K562 (cell line): ENCODE measurements around the gene APBA2. TPM values are rescaled to one million over a fixed set of nuclear protein-coding genes. Genes with fewer than 3 reads are reported as not detected.

Experiments
- ETS2 ChIP-seq: IDR thresholded peaks from 2 replicates; pipeline ENCODE4 v1.6.1; 2016; ENCODE audit warnings: borderline replicate concordance, missing genetic modification characterization, mild to moderate bottlenecking, moderate library complexity, missing compliant biosample characterization; ENCODE audit not compliant: poor library complexity, severe bottlenecking
- FOXM1 ChIP-seq, 2 experiments: fragments of 450-650 bp in 1 of 2; sonication (generic) in 1 of 2; formaldehyde crosslinking in 1 of 2; IDR thresholded peaks; 2 replicates each; pipeline versions ENCODE4 v1.6.1 to v1.9.0; 2017 to 2022; ENCODE audit warnings: low read depth in 2 of 2, mild to moderate bottlenecking in 2 of 2, missing genetic modification reagents in 1 of 2, moderate library complexity in 1 of 2
- HDAC1 ChIP-seq, 2 experiments: fragments of 450-650 bp; IDR thresholded peaks; 2 replicates each; pipeline ENCODE4 v1.6.1; 2016 to 2017; ENCODE audit warnings: inconsistent platforms in 1 of 2, mild to moderate bottlenecking in 1 of 2, moderate library complexity in 1 of 2
- KAT8 ChIP-seq: fragments of 450-650 bp; IDR thresholded peaks from 2 replicates; pipeline ENCODE4 v1.6.1; 2016; ENCODE audit warnings: low read depth, mild to moderate bottlenecking
- KLF16 ChIP-seq: IDR thresholded peaks from 2 replicates; pipeline ENCODE4 v1.6.1; 2016; ENCODE audit warnings: antibody characterized with exemption
- SREBF2 ChIP-seq: sonication (generic); formaldehyde crosslinking; IDR thresholded peaks from 2 replicates; pipeline ENCODE4 v1.4.0; 2020; ENCODE audit warnings: mild to moderate bottlenecking, missing genetic modification reagents
- ZNF12 ChIP-seq: sonication (generic); formaldehyde crosslinking; IDR thresholded peaks from 2 replicates; pipeline ENCODE4 v1.4.0; 2020; ENCODE audit warnings: mild to moderate bottlenecking, missing genetic modification reagents
- ZNF23 ChIP-seq: fragments of 250-450 bp; sonication (Bioruptor Pico); IDR thresholded peaks from 2 replicates; pipeline ENCODE4 v1.4.0; 2020; ENCODE audit warnings: mild to moderate bottlenecking
- polyA plus RNA-seq, 8 experiments: library from polyadenylated mRNA; depleted of rRNA in 4 of 8; stranded (reverse) in 5 of 8; unstranded in 3 of 8; fragments of >200 nt; fragmentation: Nextera tagmentation in 2 of 8; fragmentation: Illumina TruSeq in 1 of 8; extraction: Ambion mirVana in 2 of 8; extraction: Trizol in 1 of 8; gene quantifications; 2 replicates each; pipeline versions ENCODE4 v1.2.1 to v1.2.3, GENCODE V29; 2011 to 2014; ENCODE audit warnings: inconsistent platforms in 1 of 8, missing spikeins in 1 of 8
- total RNA-seq, 7 experiments: library from RNA; depleted of rRNA in 6 of 7; stranded (reverse); fragments of >200 nt in 6 of 7; fragmentation: Illumina TruSeq in 2 of 7; extraction: Trizol in 2 of 7; gene quantifications; 2 replicates each; pipeline versions ENCODE4 v1.2.1 to v1.2.3, GENCODE V29; 2011 to 2021; ENCODE audit warnings: low replicate concordance in 1 of 7
- TF ChIP-seq, protein P1 (sequence below): fragments of 250-450 bp; sonication (Bioruptor Pico); IDR thresholded peaks from 2 replicates; pipeline ENCODE4 v1.6.1; 2021; ENCODE audit warnings: mild to moderate bottlenecking
- TF ChIP-seq, protein P2 (sequence below): sonication (generic); formaldehyde crosslinking; IDR thresholded peaks from 2 replicates; pipeline ENCODE4 v1.9.0; 2022; ENCODE audit warnings: mild to moderate bottlenecking, missing genetic modification reagents
- TF ChIP-seq, protein P3 (sequence below), 2 experiments: fragments of 450-650 bp; formaldehyde crosslinking in 1 of 2; IDR thresholded peaks; 2 replicates each; pipeline versions ENCODE4 v1.4.0 to v1.6.1; 2014 to 2020; ENCODE audit warnings: mild to moderate bottlenecking in 2 of 2, borderline replicate concordance in 1 of 2, low read depth in 1 of 2
- TF ChIP-seq, protein P4 (sequence below): sonication (generic); formaldehyde crosslinking; IDR thresholded peaks from 2 replicates; pipeline ENCODE4 v1.8.0; 2022; ENCODE audit warnings: mild to moderate bottlenecking, missing genetic modification reagents, borderline replicate concordance
- TF ChIP-seq, protein P5 (sequence below): fragments of 450-650 bp; IDR thresholded peaks from 2 replicates; pipeline ENCODE4 v1.6.1; 2016; ENCODE audit warnings: mild to moderate bottlenecking

The APBA2 gene
- total and polyA plus RNA-seq, 9 of the 15 experiments (the other 6 are each of a cell fraction or from before 2014, with no cell fraction given) = 0.24 to 40.9 (median 25.2) TPM

DNA sequence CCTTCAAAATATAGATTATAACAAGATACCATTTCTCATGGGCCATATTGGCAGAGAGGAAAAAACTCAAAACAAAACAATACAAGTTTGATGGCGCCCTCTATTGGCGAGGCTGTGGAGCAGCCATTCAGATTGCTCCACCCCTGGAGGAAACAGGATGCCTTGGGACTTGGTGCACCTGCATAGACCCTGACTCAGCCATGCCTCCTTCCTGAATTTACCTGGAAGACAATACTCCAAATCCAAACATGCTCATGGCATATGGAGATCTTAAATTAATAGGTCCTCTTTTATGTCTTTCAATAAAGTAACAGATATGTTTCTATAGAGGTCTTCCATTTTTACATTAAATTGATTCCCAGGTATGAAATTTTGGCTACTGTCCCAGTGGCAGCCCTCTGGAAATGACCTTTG is 90.0 kb downstream of the APBA2 start (continued):
- TF ChIP-seq, protein P1, sequence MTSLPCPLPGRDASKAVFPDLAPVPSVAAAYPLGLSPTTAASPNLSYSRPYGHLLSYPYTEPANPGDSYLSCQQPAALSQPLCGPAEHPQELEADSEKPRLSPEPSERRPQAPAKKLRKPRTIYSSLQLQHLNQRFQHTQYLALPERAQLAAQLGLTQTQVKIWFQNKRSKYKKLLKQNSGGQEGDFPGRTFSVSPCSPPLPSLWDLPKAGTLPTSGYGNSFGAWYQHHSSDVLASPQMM (CRISPR knock-in tag) = no peak
- TF ChIP-seq SREBF2 (CRISPR knock-in tag) (no peak), ETS2 (no peak), ZNF23 (CRISPR knock-in tag) (no peak), ZNF12 (no peak), HDAC1 (IDR thresholded peaks at IDR 0.05) (no peak), FOXM1 (IDR thresholded peaks at IDR 0.05; ENCODE audit: low read depth) (0 out of 2 replicates have a peak, but pooled peaks have one; percentile 25), FOXM1 (CRISPR knock-in tag; IDR thresholded peaks at IDR 0.05; ENCODE audit: low read depth) (no peak), KAT8 (no peak), KLF16 (peak; percentile 26; the same call in 1 of the 2 replicates)
- TF ChIP-seq, protein P2, sequence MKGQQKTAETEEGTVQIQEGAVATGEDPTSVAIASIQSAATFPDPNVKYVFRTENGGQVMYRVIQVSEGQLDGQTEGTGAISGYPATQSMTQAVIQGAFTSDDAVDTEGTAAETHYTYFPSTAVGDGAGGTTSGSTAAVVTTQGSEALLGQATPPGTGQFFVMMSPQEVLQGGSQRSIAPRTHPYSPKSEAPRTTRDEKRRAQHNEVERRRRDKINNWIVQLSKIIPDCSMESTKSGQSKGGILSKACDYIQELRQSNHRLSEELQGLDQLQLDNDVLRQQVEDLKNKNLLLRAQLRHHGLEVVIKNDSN = no peak
- TF ChIP-seq, protein P3, sequence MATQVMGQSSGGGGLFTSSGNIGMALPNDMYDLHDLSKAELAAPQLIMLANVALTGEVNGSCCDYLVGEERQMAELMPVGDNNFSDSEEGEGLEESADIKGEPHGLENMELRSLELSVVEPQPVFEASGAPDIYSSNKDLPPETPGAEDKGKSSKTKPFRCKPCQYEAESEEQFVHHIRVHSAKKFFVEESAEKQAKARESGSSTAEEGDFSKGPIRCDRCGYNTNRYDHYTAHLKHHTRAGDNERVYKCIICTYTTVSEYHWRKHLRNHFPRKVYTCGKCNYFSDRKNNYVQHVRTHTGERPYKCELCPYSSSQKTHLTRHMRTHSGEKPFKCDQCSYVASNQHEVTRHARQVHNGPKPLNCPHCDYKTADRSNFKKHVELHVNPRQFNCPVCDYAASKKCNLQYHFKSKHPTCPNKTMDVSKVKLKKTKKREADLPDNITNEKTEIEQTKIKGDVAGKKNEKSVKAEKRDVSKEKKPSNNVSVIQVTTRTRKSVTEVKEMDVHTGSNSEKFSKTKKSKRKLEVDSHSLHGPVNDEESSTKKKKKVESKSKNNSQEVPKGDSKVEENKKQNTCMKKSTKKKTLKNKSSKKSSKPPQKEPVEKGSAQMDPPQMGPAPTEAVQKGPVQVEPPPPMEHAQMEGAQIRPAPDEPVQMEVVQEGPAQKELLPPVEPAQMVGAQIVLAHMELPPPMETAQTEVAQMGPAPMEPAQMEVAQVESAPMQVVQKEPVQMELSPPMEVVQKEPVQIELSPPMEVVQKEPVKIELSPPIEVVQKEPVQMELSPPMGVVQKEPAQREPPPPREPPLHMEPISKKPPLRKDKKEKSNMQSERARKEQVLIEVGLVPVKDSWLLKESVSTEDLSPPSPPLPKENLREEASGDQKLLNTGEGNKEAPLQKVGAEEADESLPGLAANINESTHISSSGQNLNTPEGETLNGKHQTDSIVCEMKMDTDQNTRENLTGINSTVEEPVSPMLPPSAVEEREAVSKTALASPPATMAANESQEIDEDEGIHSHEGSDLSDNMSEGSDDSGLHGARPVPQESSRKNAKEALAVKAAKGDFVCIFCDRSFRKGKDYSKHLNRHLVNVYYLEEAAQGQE (IDR thresholded peaks at IDR 0.05; ENCODE audit: borderline replicate concordance) = peak; percentile 77; the same call in 1 of the 2 replicates
- TF ChIP-seq, protein P3 (CRISPR knock-in tag; IDR thresholded peaks at IDR 0.05; ENCODE audit: low read depth) = no peak
- TF ChIP-seq, protein P4, sequence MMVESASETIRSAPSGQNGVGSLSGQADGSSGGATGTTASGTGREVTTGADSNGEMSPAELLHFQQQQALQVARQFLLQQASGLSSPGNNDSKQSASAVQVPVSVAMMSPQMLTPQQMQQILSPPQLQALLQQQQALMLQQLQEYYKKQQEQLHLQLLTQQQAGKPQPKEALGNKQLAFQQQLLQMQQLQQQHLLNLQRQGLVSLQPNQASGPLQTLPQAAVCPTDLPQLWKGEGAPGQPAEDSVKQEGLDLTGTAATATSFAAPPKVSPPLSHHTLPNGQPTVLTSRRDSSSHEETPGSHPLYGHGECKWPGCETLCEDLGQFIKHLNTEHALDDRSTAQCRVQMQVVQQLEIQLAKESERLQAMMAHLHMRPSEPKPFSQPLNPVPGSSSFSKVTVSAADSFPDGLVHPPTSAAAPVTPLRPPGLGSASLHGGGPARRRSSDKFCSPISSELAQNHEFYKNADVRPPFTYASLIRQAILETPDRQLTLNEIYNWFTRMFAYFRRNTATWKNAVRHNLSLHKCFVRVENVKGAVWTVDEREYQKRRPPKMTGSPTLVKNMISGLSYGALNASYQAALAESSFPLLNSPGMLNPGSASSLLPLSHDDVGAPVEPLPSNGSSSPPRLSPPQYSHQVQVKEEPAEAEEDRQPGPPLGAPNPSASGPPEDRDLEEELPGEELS (CRISPR knock-in tag) = no peak
- TF ChIP-seq, protein P5, sequence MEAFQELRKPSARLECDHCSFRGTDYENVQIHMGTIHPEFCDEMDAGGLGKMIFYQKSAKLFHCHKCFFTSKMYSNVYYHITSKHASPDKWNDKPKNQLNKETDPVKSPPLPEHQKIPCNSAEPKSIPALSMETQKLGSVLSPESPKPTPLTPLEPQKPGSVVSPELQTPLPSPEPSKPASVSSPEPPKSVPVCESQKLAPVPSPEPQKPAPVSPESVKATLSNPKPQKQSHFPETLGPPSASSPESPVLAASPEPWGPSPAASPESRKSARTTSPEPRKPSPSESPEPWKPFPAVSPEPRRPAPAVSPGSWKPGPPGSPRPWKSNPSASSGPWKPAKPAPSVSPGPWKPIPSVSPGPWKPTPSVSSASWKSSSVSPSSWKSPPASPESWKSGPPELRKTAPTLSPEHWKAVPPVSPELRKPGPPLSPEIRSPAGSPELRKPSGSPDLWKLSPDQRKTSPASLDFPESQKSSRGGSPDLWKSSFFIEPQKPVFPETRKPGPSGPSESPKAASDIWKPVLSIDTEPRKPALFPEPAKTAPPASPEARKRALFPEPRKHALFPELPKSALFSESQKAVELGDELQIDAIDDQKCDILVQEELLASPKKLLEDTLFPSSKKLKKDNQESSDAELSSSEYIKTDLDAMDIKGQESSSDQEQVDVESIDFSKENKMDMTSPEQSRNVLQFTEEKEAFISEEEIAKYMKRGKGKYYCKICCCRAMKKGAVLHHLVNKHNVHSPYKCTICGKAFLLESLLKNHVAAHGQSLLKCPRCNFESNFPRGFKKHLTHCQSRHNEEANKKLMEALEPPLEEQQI = no peak
